ENCODE measurements around the gene KNSTRN.

The KNSTRN gene

DNA sequence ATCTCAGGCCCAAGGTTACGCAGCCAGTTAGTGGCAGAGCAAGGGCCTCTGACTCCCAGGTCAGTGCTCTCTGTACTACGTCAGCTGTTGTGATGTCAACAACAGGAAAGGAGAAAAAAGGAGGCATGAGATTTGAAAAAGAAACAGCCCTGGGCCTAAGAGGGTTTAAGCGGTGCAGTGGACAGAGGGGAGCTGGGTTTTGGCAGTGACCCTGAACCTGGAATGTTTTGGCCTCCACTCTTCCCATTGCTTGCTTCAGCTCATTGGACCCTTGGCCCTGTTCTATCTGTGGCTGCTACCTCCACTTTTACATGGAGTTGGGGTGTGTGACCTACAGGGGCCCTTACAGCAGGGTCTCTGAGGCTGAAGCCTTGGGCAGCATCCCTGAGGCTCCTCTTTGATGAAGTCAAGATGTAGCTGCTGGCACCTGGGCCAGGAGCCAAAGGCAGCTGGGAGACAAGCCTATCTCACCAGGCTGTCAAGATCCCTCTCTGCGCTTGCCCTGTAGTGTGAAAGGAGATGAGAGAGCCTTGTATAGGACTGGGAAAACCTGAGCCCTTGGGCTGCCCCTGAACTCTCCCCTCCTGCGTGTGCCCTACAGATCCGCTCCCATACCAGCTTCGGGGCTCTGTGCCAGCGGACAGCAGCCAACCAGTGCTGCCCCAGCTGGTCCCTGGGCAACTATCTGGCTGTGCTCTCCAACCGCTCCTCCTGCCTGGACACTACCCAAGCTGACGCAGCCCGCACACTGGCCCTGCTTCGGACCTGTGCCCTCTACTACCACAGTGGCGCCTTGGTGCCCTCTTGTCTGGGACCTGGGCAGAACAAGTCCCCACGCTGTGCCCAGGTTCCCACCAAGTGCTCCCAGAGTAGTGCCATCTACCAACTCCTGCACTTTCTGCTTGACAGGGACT lies 15.8 kb upstream of the KNSTRN start:
- DNase-seq = no peak

DNA sequence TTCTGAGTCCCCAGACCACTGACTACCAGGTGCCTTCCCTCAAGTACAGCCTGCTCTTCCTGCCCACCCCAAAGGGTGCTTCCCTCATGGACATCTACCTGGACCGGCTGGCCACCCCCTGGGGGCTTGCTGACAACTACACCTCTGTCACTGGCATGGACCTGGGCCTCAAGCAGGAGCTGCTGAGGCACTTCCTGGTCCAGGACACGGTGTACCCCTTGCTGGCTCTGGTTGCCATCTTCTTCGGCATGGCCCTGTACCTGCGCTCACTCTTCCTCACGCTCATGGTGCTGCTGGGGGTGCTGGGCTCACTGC lies 15.2 kb upstream of the KNSTRN start:
- DNase-seq = no peak

DNA sequence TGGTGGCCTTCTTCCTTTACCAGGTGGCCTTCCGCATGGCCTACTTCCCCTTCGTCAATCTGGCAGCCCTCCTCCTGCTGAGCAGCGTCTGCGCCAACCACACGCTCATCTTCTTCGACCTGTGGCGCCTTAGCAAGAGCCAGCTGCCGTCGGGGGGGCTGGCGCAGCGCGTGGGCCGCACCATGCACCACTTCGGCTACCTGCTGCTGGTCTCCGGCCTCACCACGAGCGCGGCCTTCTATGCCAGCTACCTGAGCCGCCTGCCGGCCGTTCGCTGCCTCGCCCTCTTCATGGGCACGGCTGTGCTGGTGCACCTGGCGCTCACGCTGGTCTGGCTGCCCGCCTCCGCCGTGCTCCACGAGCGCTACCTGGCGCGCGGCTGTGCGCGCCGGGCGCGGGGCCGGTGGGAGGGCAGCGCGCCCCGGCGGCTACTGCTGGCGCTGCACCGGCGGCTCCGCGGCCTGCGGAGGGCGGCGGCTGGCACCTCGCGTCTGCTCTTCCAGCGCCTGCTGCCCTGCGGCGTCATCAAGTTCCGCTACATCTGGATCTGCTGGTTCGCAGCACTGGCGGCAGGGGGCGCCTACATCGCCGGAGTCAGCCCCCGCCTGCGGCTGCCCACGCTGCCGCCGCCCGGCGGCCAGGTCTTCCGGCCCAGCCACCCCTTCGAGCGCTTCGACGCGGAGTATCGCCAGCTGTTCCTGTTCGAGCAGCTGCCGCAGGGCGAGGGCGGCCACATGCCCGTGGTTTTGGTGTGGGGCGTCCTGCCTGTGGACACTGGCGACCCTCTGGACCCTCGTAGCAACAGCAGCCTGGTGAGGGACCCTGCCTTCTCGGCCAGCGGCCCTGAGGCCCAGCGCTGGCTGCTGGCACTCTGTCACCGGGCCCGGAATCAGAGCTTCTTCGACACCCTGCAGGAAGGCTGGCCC lies 14.6 kb upstream of the KNSTRN start:
- no peak for DNase-seq

DNA sequence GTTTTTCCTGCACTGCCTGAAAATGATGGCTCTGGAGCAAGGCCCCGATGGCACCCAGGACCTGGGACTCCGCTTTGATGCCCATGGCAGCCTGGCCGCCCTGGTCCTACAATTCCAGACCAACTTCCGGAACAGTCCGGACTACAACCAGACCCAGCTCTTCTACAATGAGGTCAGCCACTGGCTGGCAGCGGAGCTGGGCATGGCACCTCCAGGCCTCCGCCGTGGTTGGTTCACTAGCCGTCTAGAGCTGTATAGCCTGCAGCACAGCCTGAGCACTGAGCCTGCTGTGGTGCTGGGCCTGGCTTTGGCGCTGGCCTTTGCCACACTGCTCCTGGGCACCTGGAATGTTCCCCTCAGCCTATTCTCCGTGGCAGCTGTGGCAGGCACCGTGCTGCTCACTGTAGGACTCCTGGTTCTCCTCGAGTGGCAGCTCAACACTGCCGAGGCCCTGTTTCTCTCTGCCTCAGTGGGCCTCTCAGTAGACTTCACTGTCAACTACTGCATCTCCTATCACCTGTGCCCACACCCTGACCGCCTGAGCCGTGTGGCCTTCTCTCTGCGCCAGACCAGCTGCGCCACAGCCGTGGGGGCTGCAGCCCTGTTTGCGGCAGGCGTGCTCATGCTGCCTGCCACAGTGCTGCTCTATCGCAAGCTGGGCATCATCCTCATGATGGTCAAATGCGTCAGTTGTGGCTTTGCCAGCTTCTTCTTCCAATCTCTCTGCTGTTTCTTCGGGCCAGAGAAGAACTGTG lies 13.6 kb upstream of the KNSTRN start:
- DNase-seq = no peak

DNA sequence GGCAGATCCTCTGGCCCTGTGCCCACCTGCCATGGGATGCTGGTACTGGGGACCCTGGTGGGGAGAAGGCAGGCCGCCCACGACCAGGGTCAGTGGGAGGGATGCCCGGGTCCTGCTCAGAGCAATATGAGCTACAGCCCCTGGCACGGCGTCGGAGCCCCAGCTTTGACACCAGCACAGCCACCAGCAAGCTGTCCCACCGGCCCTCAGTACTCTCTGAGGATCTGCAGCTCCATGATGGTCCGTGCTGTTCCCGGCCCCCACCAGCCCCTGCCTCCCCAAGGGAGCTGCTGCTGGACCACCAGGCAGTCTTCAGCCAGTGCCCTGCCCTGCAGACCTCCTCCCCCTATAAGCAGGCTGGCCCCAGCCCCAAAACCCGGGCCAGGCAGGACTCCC lies 13.0 kb upstream of the KNSTRN start:
- DNase-seq = no peak

DNA sequence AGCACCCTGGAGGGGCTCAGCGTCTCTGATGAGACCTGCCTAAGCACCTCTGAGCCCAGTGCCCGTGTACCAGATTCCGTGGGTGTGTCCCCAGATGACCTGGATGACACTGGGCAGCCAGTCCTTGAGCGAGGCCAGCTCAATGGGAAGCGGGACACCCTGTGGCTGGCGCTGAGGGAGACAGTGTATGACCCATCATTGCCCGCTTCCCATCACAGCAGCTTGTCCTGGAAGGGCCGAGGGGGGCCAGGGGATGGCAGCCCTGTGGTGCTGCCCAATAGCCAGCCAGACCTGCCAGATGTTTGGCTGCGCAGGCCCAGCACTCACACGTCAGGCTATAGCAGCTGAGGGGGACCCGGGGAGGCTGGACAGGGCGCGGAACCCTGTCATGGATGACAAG lies 12.6 kb upstream of the KNSTRN start:
- DNase-seq = no peak

DNA sequence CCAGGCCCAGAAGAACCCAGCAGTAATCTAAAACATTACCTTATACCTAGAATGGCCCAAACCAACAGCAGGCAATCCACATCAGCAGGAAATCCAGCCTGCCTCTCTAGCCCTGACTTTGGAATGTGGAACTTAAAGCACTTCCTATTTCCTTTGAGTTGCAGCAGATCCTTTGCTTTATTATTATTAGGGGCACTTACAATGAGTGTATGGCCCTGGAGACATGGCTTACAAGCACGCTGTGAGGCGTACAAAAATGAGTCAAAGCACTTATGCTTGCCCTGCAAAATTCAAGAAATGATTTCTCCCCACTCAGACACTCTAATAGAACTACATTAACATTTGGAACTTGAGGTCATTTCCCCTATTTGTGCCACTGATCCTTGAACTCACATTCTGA lies 9.5 kb upstream of the KNSTRN start:
- no peak for DNase-seq

DNA sequence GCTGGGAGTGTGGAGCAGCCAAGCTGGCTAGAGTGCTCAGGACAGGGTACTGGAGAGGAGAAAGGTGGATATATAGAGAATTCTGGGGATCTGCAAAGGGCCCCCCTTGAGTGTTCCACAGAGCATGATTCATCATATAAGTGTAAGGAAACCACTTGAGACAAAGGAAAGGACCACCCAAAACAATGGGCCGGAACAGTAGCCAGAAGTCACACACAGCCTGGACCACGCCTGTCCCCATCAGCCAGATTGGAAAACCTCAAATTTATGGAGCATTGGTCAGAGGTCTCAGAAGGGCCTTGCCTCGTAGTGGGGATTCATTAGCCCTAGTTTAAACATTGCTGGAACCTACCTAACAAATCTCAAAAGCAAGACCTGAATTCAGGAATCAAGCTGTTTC lies 4.9 kb upstream of the KNSTRN start:
- DNase-seq = no peak

DNA sequence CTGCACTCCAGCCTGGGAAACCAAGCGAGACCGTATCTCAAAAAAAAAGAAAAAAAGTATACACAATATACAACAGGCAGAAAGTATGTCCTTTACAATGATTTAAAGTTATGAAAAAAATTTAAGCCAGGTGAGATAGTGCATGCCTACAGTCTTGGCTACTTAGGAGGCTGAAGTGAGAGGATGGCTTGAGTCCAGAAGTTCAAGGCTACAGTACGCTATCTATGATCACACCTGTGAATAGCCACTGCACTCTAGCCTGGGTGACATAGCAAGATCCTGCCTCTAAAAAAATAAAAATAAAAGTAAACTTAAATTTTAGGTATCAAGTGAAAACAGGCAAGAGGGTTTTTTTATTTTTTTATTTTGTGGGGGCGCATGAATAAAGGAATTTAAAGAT lies 3.1 kb upstream of the KNSTRN start:
- no peak for DNase-seq

DNA sequence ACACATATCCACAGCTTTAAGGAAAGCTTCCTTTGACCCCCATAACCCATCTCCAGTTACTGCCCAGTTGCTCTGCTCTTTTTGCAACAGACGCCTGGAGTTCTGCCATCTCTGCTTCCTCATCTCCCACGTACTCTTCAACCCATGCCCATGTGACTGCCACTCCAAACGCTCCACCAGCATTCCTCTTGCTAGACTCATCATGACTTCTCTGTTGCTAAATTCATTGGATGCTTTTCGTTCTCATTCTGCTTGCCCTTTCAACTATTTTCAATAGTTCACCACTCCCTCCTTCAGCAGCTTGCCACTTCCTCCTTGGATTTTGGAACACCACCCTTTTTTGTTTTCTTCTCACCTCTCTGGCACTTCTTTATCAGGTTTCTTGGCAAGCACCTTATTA lies 2.7 kb upstream of the KNSTRN start:
- DNase-seq = no peak

DNA sequence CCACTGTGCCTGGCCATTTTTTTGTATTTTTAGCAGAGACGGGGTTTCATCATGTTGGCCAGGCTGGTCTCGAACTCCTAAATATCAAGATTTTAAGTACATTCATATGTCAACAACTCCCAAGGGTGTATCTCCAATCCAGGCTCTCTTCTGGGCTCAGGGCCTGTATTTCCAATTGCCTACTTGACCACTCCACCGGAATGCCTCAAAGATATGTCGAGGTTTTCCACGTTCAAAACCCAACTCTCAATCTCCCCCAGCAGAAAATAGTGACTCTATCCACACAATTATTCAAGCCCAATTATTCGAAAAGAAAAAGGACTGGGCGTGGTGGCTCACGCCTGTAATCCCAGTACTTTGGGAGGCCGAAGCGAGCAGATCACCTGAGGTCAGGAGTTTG lies 1.9 kb upstream of the KNSTRN start:
- no peak for DNase-seq

DNA sequence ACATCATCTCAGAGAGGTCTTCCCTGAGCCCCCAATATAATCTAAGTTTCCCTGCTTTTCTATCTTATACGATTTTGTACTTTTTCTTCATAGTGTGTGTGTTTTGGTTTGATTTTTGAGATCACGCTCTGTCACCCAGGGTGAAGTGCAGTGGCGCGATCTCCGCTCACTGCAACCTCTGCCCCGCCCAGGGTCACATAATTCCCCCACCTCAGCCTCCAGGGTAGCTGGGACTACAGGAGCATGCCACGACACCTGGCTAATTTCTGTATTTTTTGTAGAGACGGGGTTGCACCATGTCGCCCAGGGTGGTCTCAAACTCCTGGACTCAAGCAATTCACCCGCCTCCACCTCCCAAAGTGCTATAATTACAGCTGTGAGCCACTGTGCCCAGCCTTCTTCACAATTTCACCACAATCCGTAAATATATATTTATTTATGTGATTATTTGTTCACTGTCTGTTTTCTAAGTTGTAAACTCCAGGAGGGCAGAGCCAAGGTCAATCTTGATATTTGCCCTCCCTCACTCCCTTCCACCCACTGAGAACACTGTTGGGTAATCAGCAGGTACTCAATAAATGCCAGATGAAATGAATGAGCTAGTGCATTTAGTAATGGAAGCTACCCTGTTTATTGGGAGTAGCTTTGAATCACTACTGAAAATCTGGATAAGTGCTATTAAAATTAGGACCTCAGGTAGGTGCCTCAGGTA lies 547 bp upstream of the KNSTRN start:
- no peak for DNase-seq

DNA sequence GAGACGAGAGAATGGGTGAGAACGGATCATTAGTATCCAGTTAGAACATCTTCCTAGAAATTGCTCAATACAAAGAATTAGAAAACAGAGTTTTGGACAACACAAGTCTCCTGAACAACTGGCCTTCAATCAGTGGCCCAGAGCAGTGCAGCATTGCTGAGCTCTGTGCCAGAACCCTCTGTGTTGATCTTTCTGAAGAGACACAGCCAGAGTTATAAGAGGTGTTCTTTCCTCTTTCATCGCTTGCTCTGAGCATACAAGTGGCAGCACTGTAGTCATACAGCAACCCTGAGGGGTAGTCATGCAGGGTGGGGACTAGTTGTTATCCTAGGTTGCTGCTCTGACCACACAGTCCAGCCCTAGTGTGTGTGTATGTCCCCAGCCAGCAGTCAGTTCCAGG lies 4.0 kb downstream of the KNSTRN start:
- DNase-seq = no peak

DNA sequence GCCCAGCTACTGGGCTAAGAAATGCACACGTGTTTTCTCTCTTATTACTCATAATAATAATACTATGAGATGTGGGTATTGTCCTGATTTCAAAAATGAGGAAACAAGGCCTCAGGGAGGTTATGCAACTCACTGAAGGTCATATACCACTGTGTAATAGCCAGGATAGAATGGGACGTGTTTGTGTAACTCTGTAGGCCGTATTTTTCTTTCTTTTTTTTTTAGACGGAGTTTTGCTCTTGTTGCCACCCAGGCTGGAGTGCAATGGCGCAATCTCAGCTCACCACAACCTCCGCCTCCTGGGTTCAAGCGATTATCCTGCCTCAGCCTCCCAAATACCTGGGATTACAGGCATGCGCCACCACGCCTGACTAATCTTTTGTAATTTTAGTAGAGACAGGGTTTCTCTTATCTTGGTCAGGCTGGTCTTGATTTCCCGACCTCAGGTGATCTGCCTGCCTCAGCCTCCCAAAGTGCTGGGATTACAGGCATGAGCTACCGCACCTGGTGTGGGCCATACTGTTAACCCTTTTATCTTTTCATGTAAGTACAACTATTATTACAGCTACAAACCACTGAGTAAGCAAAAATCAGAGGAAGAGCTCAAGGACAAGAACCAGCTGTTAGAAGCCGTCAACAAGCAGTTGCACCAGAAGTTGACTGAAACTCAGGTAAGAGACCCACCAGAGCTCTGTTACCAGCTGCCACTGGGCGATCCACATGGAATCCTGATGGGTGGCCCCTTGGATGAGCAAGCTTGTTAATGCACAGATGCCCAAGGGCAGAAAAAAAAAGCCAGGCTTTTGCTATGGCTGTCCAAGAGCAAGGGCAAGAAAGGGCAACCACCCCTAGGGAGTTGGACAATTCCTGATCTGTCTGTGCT lies 6.7 kb downstream of the KNSTRN start:
- no peak for DNase-seq

DNA sequence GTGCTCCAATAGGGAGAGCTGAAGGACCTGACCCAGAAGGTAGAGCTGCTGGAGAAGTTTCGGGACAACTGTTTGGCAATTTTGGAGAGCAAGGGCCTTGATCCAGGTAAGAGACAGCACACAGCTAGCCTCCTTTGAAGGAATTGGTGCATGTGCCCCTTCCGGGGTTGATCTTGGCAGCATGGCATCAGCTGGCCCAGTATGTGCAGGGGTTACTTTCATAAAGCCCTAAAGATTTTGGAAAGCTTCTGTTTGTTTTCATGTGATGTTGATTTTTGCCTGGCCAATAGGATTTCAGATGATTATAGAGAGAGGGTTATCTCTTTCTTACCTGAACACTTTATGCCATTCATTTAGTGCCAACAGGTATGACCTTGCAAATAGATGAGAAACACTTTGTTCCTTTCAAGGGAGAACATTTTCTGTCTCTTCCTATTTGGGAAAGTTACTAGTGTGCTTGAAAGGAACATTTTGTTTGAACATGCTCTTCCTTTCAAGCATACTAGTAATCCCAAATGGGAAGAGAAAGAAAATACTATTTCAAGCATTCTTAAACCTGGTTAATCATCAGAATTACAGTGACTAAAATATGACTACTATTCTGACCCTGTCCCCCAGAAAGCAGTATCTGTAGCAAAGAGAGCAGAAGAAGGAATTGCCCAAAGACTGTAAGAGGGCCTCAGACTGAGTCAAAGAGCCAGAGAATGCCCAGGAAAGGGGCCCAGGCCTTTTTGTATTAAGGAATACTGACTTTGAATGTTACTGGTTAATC lies 7.5 kb downstream of the KNSTRN start:
- DNase-seq = no peak

DNA sequence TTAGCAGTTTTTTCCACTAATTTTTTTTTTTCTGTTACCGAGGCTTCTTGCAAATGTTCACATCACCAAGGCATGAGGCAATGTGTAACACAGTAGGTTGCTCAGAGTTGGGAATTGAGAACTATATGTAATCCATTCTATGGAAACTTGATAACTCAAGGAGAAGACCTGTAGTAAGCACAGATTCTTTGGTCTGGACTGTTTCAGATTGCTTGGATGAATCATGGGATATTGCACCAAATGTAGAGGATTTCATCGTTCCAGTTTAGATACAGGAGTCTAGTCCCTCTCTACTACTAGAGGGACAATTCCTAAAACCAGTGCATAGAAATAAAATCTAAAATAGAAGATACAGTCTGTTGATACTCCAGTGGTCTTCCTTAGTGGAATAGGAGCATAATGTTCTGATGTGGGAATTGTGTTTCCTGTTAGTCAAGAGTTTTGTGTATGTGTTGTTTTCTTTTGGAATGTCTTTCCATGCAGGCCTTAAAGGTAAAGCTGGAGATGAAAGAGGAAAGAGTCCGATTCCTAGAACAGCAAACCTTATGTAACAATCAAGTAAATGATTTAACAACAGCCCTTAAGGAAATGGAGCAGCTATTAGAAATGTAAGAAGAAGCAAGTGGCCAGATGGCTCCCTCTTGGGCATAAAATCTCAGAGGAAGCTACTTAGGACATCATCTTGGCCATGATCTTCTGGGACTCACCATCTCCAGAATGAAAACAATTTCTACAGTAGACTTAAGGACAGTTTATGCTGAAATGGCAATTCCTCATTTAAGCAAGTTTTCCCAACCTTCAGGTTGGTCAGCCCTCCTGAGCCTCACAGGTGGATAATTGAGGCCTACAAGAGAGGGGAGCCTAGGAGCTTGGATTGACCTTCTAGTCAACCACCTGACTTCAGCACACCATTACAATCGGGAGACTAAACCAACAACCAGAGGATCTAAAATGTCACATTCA lies 10.7 kb downstream of the KNSTRN start:
- DNase-seq = no peak

DNA sequence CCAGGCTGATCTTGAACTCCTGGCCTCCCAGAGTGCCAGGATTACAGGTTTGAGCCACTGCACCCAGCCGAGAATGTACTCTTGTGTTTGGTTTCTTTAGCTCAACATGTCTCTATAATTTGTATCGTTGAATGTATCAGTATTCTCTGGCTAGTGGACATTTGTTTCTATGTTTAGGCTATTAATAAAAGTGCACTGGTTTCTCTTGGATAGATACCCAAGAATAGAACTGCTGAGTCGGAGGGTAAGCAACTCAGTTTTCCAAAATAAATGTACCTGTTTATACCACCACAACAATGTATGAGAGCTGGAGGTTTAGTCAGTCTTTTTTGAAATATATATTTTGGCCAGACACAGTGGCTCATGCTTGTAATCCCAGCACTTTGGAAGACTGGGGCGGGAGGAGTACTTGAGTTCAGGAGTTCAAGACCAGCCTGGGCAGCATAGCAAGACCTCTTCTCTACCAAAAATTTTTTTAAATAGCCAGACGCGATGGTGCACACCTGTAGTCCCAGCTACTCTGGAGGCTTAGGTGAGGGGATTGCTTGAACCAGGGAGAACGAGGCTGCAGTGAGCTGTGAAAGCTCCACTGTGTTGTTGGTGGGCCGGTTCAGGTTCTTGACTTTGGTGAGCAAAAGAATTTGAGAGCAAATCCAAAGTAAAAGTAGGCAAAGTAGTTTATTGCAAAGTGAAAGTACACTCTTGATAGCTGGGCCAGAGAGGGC lies 15.3 kb downstream of the KNSTRN start:
- DNase-seq = no peak

DNA sequence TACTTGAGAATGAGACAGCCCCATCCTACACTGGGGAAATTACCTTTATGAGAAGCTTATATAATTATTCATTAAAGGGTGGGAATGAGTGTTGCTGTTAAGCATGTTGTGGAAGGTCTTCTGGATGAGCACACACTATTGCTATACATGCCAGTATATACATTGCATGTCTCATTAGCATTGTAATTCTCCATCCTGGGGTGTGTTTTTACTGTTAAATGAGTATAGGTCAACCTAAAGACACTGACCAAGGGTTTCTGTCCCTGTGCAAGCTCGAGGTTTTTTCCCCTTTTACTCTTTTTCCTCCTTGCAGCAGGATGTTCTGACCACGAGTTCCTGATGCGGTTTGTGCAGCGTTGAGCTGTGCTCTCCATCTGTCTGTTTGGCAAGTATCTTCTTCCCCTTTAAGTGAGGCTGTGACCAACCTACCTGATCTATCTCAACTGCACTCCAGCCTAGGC lies 15.9 kb downstream of the KNSTRN start:
- no peak for DNase-seq

DNA sequence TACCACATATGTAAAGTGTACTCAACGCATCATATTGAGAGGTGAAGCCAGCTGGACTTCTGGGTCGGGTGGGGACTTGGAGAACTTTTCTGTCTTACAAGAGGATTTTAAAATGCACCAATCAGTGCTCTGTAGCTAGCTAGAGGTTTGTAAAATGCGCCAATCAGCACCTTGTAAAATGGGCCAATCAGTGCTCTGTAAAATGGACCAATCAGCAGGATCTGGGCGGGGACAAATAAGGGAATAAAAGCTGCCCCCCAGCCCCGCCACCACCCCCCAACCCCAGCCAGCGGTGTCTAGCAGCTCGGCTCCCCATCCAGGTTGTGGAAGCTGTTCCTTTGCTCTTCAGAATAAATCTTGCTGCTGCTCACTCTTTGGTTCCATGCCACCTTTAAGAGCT lies 16.8 kb downstream of the KNSTRN start:
- DNase-seq = no peak

Data from NCI-H345 (cell line).